ENCODE measurements around the gene MSN.

- TF ChIP-seq CTCF (IDR thresholded peaks at IDR 0.05) = no peak
- TF ChIP-seq EP300 (IDR thresholded peaks at IDR 0.05) = no peak
These were observed 32.7 kb upstream of the MSN start for GRCh38 chrX:65634732-65635131.
